ENCODE data around the gene RXRA.

RXRA gene

DNA sequence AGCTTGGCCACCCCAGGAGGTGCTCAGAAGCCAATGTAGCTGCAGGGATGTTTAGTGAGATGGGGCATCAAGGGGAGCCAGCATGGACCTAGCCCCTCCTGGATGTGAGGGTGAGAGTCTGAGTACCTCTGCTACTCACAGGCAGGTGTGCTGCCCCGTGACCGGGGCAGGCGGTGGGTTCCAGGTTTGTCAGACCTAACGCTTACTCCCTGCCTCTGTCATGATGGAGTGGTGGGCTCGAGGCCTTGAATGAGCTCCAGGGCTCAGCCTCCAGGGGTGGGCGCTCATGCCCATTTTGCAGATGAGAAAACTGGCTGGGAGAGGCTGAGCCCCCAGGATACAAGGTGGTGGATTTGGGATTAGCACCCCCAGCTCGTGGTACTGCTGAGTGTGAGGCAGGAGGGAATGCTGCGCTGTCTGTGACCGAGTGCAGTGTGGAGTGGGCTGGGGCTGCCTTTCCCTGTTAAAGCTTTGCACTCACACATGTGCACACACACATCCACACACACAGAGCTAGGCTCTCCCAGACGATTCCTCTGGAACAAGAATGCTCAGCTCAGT lies 1.5 kb downstream of the RXRA start:
- DNase-seq (ENCODE audit: low spot score): no peak
- H3K27ac ChIP-seq: peak overlapping the region; percentile 77 to 100
- no peak for TF ChIP-seq CTCF (IDR thresholded peaks at IDR 0.05)
- peak overlapping the region; percentile 87 for H3K4me3 ChIP-seq

GRCh38 chr9:134328341-134328840 lies 2.1 kb downstream of the RXRA start:
- no peak for DNase-seq (ENCODE audit: low spot score)
- Histone ChIP-seq H3K27ac (peak overlapping the region; percentile 77 to 100), H3K4me3 (peak overlapping the region; percentile 87)
- no peak for TF ChIP-seq CTCF (IDR thresholded peaks at IDR 0.05)

DNA sequence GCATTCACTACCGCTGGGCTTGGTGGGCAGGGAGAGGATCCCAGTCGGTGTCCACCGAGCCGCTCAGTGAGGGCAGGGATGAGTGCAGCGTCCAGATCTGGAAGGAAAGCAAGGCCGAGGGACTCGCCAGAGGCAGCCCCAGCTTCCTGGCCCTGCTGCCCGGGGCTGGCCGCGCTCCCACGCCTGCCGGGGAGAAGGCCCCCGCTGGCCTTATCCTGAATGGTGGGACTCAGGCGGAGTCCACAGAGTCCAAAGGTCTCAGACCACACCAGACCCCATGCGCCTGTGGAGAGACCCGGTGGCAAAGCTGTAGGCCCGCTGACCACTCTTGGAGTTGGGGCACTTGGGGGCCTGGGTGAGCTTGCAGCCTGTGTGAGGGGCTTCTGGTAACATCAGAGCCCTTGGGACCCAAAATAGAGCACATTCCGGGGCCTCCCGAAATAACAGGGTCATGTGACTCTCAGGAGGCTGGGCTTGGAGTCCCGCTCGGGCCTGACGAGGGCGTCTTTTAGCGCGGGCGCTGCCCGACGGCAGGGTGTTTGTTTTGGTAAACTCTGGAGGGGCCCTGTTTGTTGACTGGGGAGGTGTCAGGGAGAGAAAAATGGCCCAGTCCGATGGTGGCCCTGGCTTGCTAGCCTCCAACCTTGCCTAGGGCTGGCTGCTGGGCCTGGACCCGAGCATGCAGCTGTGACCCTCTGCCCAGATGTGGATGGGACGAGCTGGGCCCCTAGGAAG lies 2.8 kb downstream of the RXRA start:
- H3K27ac ChIP-seq: peak overlapping the region; percentile 77 to 100
- TF ChIP-seq CTCF (IDR thresholded peaks at IDR 0.05): no peak
- DNase-seq (ENCODE audit: low spot score): no peak

DNA sequence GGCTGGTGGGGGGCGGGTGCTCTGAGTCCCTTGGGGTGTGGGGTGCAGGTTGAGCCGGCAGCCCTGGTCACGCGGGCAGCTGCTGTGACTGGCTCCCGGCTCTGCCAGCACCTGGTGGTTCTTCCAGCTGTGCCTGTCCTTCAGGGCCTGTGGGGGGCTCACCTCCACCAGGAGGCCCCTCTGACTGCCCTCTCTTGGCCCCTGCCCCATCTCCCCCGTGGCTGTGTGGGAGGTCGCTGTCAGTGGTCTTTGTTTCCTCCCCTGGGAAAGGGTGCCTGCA lies 3.3 kb downstream of the RXRA start:
- Histone ChIP-seq H3K4me3 (peak overlapping the region; percentile 87), H3K27ac (peak overlapping the region; percentile 77 to 100)
- no peak for TF ChIP-seq CTCF (IDR thresholded peaks at IDR 0.05)
- no peak for DNase-seq (ENCODE audit: low spot score)

More for the DNA sequence above, 2.8 kb downstream of the RXRA start:
- H3K4me3 ChIP-seq: peak overlapping the region; percentile 87

DNA sequence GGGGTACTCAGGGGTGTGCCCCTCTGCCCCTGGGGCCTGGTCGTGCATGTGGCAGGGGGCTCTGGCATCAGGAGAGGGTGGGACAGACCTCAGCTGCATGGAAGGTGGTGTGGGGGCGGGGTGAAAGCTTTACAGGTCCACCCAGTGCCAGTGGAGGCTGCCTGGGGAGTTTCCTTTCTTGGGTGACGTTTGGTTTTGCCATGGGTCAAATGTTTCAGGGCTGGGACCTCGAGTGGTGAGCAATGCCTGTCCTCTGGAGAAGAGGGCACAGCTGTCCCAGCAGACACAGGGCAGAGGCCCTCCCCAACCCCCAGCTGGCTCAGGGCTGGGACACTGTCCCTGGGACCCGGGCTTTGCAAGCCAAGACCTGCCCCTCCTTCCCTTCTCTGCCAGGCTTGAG lies 3.6 kb downstream of the RXRA start:
- Histone ChIP-seq H3K27ac (peak overlapping the region; percentile 77 to 100), H3K4me3 (peak overlapping the region; percentile 87)
- no peak for DNase-seq (ENCODE audit: low spot score)
- no peak for TF ChIP-seq CTCF (IDR thresholded peaks at IDR 0.05)

DNA sequence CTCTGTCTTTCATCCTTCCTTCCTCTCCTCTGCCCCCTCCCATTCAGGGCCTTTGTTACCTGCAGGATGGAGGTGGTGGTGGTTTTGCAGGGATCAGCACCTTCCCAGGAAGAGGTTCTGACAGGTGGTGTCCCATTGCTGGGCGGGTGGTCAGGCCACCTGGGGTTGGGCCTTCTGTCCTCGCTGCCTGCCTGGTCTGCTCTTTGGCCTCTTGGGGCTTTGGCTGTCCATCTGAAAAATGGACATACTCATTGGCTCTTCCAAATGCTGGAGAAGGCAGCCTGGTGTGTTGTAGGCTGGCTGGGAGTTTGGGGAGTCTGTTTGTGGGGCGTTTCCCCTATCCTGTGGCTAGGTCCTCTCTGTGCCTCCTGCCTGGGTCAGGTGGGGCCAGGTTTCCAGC lies 4.3 kb downstream of the RXRA start:
- Histone ChIP-seq H3K27ac (peak overlapping the region in 1 of 2 donors; percentile 100), H3K4me3 (peak overlapping the region; percentile 87)
- no peak for DNase-seq (ENCODE audit: low spot score)
- no peak for TF ChIP-seq CTCF (IDR thresholded peaks at IDR 0.05)

Measured in coronary artery (tissue), 2 donors.